Vagina (tissue), 2 donors: Measurements from ENCODE around the gene EDEM1. TPM values are rescaled to one million over a fixed set of nuclear protein-coding genes. Genes with fewer than 3 reads are reported as not detected.

ENCODE experiments used
- DNase-seq, 2 donors: peaks; one replicate each; pipeline ENCODE4 v3.0.0-alpha.2; 2017; ENCODE audit errors: extremely low spot score in 2 of 2
- H3K27ac ChIP-seq: fragments of 200-600 bp; sonication (generic); one replicate; pipeline ENCODE4 v1.5.1; 2019
- H3K27me3 ChIP-seq: fragments of 200-600 bp; sonication (generic); one replicate; pipeline ENCODE4 v1.5.1; 2019
- H3K36me3 ChIP-seq, 2 donors: fragments of 200-600 bp; sonication (generic); one replicate each; pipeline ENCODE4 v1.5.1; 2017 to 2019
- H3K4me1 ChIP-seq: fragments of 200-600 bp; sonication (generic); one replicate; pipeline ENCODE4 v1.5.1; 2019
- H3K4me3 ChIP-seq, 2 donors: fragments of 200-600 bp; sonication (generic); 1 replicate in 1 of 2; 2 replicates in 1 of 2; pipeline ENCODE4 v1.5.1; 2016 to 2019
- H3K9me3 ChIP-seq: fragments of 200-600 bp; sonication (generic); one replicate; pipeline ENCODE4 v1.5.1; 2019
- CTCF ChIP-seq, 3 experiments: fragments of 450-650 bp in 2 of 3; fragments of 200-600 bp in 1 of 3; sonication (generic) in 1 of 3; IDR thresholded peaks; one replicate each; pipeline ENCODE4 v1.5.1; 2017 to 2019; ENCODE audit warnings: antibody characterized with exemption in 3 of 3, mild to moderate bottlenecking in 2 of 3, moderate library complexity in 2 of 3
- POLR2A ChIP-seq, 2 donors: fragments of 450-650 bp; IDR thresholded peaks; one replicate each; pipeline ENCODE4 v1.6.1; 2017; ENCODE audit warnings: antibody characterized with exemption in 2 of 2, mild to moderate bottlenecking in 2 of 2, moderate library complexity in 2 of 2
- POLR2AphosphoS5 ChIP-seq, 2 donors: sonication (generic); formaldehyde crosslinking; IDR thresholded peaks; one replicate each; pipeline ENCODE4 v1.9.0; 2017; ENCODE audit warnings: antibody characterized with exemption in 2 of 2, mild to moderate bottlenecking in 2 of 2, low read depth in 1 of 2; ENCODE audit not compliant: insufficient read depth in 1 of 2
- intact Hi-C: fragments of 100-400 bp; cut with DNase I; formaldehyde crosslinking; loops from one replicate; pipeline ENCODE4 v1.15.1; 2023
- total RNA-seq: library from RNA; depleted of rRNA; stranded (reverse); fragments of >200 nt; gene quantifications from one replicate; pipeline ENCODE4 v1.2.3, GENCODE V29; 2016

Gene EDEM1
- total RNA-seq, 1 donor from 2014 or later = 30.9 TPM

- Histone ChIP-seq H3K27ac (peak overlapping the region; percentile 96), H3K36me3 (no peaks in the 10 kb centered on the region), H3K4me3 (peak overlapping the region; percentile 77 to 98), H3K4me1 (peaks cover 57% of the 10 kb centered on the region), H3K9me3 (no peaks in the 10 kb centered on the region), H3K27me3 (no peaks in the 10 kb centered on the region)
- TF ChIP-seq CTCF (IDR thresholded peaks at IDR 0.05) (no peak), POLR2A (IDR thresholded peaks at IDR 0.05) (no peak), POLR2AphosphoS5 (IDR thresholded peaks at IDR 0.05; ENCODE audit: insufficient read depth in 1 of 2, low read depth in 1 of 2) (no peak)
- no peak for DNase-seq
- intact Hi-C loops = loop anchor here (10.0 kb wide), 1 partner anchor 64 kb away; the partner anchor contains the start of gene ARL8B
Measured at GRCh38 chr3:5188419-5189221, 1.1 kb downstream of the EDEM1 start.

DNA sequence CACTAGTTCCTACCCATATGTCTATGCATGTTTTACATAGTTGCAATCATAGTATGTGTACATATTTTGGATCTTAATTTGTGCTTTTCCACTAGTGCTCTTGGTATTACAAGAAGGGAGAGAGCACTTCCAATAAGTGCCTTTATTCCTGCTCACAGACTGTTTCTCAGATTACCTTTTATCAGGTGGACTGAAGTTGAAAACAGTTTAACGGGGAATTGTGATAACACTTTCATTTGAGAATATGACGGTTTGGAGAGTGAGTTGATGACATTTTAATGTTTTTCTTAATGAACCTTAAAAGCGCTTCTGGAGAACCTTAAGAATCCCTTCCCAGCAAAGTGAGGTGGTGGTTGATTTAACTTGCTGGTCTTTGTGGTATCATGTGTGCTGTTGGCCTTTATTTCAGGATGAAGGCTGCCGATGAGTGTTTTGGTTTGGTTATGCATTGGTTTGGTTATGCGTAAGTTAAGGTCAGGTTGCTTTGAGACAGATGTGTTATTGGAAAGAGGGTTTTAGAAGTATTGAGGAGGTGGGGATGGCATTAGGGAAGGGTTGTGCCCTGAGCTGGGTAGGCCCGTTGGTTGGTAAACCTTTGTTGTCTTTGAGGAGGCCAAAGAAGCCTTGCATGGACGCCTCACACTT lies 2.8 kb downstream of the EDEM1 start:
- no peak overlapping the region for H3K27ac ChIP-seq
- TF ChIP-seq POLR2A (IDR thresholded peaks at IDR 0.05) (no peak), CTCF (IDR thresholded peaks at IDR 0.05) (no peak), POLR2AphosphoS5 (IDR thresholded peaks at IDR 0.05; ENCODE audit: insufficient read depth in 1 of 2, low read depth in 1 of 2) (no peak)
- H3K27me3 ChIP-seq = no peaks in the 10 kb centered on the region
- peak overlapping the region in 1 of 2 donors; percentile 98 for H3K4me3 ChIP-seq
- no peak for DNase-seq
- H3K9me3 ChIP-seq = no peaks in the 10 kb centered on the region
- intact Hi-C loops = no loop called here
- H3K4me1 ChIP-seq = peaks cover 74% of the 10 kb centered on the region
- peaks cover 0 to 5% of the 10 kb centered on the region in 2 donors for H3K36me3 ChIP-seq

DNA sequence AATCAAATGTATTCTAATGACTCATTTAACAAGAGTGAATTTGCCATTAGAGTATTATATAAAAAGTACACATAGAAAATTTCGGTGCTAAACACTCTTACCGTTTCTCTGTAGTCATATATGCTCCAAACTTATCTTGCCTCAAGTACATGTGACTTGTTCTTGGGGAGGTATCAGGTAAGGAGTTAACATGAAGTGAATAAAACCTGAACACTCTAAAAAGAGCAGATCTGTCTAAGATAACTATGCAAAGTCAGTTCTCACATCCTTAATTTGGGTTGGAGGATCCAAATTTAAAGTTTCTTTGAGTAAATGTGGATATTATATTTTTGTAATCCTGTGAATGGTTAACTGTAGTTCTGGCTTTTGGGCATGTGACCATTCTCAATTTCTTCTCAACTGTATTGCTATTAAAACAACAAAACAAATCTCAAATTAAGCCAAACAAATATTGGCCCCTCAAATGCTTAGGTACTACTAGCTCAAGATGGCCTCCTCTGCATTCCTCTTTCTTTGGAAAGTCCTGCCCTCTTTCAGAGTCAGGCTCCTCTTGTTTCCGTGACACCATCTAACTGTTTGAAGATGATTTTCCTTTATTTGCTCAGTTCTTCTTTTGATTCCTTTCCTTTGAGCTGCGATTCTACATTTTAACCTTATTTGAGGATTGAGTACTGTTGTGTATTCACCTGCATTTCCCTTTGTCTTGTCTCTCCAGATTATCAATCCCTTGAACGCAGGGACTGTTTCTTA lies 4.2 kb downstream of the EDEM1 start:
- no peaks in the 10 kb centered on the region for H3K27me3 ChIP-seq
- H3K27ac ChIP-seq = no peak overlapping the region
- H3K4me1 ChIP-seq = peaks cover 81% of the 10 kb centered on the region
- intact Hi-C loops = no loop called here
- no peak overlapping the region for H3K4me3 ChIP-seq
- DNase-seq = no peak
- TF ChIP-seq CTCF (IDR thresholded peaks at IDR 0.05) = no peak
- no peak for TF ChIP-seq POLR2AphosphoS5 (IDR thresholded peaks at IDR 0.05; ENCODE audit: insufficient read depth in 1 of 2, low read depth in 1 of 2)
- no peak for TF ChIP-seq POLR2A (IDR thresholded peaks at IDR 0.05)
- H3K9me3 ChIP-seq = no peaks in the 10 kb centered on the region
- peaks cover 0 to 5% of the 10 kb centered on the region in 2 donors for H3K36me3 ChIP-seq

GRCh38 chr3:5192571-5193365 lies 5.3 kb downstream of the EDEM1 start:
- Histone ChIP-seq H3K4me1 (peaks cover 90% of the 10 kb centered on the region), H3K27me3 (no peaks in the 10 kb centered on the region), H3K9me3 (no peaks in the 10 kb centered on the region), H3K36me3 (peaks cover 0 to 5% of the 10 kb centered on the region in 2 donors), H3K27ac (peak overlapping the region; percentile 65), H3K4me3 (no peak overlapping the region)
- TF ChIP-seq POLR2AphosphoS5 (IDR thresholded peaks at IDR 0.05; ENCODE audit: insufficient read depth in 1 of 2, low read depth in 1 of 2) (no peak), POLR2A (IDR thresholded peaks at IDR 0.05) (no peak), CTCF (IDR thresholded peaks at IDR 0.05) (no peak)
- intact Hi-C loops = no loop called here
- DNase-seq = no peak
